Cardiac fibroblast (primary cell): ENCODE results near the gene XYLT1.

ENCODE experiments used
- DNase-seq, 2 donors: peaks; one replicate each; pipeline versions ENCODE4 v3.0.0 to v3.0.0-alpha.2; 2010; ENCODE audit warnings: low read depth in 2 of 2
- H3K4me3 ChIP-seq, 2 donors: replicated peaks in 1 of 2; 1 replicate in 1 of 2; 2 replicates in 1 of 2; pipeline ENCODE4 v1.5.1; 2011; ENCODE audit warnings: low read depth in 2 of 2, low read length in 2 of 2, mild to moderate bottlenecking in 2 of 2, moderate library complexity in 1 of 2
- TF ChIP-seq, protein P1 (sequence below): IDR thresholded peaks from one replicate; pipeline ENCODE4 v1.5.1; 2011; ENCODE audit warnings: low read depth, mild to moderate bottlenecking, low read length, inconsistent platforms

Gene XYLT1

DNA sequence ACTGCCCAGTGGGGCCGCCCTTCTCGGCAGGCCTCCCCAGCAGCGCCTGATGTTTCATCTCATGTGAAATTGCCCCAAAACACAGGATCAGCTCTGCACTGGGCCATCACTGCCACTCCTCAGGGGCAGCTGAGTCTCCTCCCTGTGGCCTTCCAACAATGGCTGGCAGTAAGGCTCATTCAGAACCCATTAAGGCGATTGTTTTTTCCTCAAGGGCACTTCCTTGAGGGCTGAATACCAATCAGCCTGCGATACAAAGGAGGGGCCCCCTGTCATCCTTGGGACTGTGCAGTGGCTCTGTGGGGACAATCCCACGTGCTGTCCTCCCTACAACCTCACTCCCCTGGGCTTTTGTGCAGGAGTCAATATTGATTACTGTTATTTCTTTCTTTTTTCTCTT lies 47.5 kb downstream of the XYLT1 start:
- TF ChIP-seq, protein P1, sequence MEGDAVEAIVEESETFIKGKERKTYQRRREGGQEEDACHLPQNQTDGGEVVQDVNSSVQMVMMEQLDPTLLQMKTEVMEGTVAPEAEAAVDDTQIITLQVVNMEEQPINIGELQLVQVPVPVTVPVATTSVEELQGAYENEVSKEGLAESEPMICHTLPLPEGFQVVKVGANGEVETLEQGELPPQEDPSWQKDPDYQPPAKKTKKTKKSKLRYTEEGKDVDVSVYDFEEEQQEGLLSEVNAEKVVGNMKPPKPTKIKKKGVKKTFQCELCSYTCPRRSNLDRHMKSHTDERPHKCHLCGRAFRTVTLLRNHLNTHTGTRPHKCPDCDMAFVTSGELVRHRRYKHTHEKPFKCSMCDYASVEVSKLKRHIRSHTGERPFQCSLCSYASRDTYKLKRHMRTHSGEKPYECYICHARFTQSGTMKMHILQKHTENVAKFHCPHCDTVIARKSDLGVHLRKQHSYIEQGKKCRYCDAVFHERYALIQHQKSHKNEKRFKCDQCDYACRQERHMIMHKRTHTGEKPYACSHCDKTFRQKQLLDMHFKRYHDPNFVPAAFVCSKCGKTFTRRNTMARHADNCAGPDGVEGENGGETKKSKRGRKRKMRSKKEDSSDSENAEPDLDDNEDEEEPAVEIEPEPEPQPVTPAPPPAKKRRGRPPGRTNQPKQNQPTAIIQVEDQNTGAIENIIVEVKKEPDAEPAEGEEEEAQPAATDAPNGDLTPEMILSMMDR = no peak
- H3K4me3 ChIP-seq = no peak overlapping the region
- no peak for DNase-seq

DNA sequence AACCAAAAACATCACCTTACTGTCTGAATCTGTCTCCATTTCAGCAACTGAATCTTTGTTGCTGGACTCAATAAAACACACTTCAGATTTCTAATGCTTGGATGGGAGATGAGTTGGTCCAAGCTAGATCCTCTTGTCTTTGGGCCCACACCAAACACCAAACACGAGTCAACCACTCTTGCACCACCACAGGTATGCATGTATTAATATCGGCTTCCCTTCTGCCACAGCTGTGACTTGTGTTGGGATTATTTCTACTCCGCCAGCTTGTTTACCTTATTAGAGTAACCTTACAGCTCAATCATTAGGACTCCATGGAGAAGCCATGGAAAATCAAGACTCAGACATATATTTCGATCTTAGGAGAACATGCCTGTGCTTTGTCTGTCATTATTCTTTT lies 49.9 kb downstream of the XYLT1 start:
- H3K4me3 ChIP-seq = no peak overlapping the region
- DNase-seq = peak in 1 of 2 donors; percentile 31
- TF ChIP-seq, protein P1 = no peak

DNA sequence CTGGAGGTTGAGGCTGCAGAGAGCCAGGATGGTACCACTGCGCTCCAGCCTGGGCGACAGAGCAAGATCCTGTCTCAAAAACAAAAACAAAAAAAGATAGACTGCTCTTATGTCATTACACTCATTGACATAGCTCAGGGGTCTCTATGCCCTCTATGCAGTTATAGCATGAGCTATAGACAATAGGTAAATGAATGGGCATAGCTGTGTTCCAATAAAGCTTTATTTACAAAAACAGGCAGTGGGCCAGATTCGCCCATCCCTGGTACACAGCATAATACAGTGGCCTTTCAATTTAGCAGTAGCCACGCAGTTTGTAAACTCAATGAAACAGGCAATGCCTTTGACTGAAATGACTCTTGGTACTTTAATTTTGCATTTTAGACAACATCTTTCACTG lies 51.5 kb downstream of the XYLT1 start:
- no peak for DNase-seq
- TF ChIP-seq, protein P1 = no peak

DNA sequence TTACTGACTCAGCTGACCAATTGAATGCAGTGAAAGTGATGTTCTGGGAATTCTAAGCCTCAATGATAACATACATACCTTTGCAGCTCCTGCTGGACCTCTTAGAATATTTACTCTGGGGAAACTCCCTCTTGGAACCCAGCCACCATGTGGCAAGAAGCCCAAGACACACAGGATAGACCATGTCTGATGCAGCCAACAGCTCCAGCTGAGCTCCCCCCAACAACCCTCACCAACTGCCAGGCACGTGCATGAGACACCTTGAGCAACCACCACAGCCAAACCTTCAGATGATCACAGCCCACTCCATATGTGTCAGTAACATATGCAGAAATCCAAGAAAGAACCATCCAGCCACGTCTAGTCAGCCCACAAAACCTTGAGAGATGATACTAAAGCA lies 53.0 kb downstream of the XYLT1 start:
- TF ChIP-seq, protein P1 = no peak
- DNase-seq = no peak
- no peak overlapping the region for H3K4me3 ChIP-seq

More for the DNA sequence above, 51.5 kb downstream of the XYLT1 start:
- H3K4me3 ChIP-seq = no peak overlapping the region

DNA sequence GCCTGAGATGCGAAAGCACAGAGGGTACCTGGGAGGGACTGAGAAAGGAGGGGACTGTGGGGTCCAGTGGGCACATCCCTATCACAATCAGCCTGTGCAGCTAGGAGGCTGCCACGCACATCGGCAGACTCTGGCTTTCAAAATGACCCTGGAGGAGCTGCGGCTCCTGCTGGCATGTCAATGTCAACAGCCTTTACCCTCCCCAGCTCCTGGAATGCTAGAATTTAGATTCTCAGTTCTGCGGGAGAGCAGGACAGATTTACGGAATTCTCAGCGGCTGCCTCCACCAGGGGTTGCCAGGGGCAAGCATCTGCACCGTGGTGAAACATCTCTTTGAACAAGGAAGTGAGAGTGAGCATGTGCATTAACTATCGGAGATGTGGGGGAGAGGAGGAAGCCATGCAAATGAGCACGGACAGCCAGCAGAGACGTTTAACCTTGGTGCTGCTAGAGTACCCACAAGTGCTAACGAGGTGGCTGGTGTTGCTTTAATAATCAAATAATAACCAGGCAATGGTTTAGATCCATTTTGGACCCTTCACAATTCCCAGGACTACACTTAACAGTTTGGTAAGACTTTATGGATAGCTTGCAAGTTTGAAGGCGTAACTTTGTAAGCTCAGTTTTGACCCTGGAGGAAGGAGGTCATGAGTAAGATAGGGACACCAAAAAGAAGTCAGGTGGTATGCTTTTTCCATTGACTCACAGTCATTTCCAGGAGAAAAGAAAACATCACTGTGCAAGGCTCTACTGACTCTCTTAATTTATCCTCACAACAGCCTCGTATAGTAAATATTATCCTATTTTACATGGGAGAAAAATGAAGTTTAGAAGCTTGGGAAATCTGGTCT lies 54.1 kb downstream of the XYLT1 start:
- H3K4me3 ChIP-seq = no peak overlapping the region
- TF ChIP-seq, protein P1 = no peak
- DNase-seq = peak; percentile 19 to 26

DNA sequence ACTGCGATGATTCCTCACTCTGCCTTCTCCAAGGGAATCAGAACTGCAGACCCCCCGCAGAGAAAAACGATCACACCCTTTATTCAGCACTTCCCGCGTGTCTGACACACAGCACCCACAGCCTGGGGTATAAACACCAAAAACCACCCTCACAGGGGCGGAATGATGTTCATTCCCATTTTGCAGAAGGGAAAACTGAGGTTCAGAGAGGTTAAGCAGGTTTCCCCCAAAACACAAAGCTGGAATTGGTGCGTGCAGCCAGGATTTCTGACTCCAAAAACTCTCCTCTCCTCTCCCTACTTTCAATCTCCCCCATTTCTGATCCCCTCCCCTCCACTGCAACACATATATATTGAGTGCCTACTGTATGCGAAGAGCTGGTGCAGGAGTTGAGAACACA lies 55.8 kb downstream of the XYLT1 start:
- H3K4me3 ChIP-seq = no peak overlapping the region
- TF ChIP-seq, protein P1 = no peak
- DNase-seq = no peak
